Neural crest cell (in vitro differentiated cells): ENCODE results near the gene CFAP97. TPM values are rescaled to one million over a fixed set of nuclear protein-coding genes. Genes with fewer than 3 reads are reported as not detected.

ENCODE experiments used
- DNase-seq: peaks from one replicate; pipeline ENCODE4 v3.0.0; 2021; ENCODE audit warnings: low read depth, mixed read lengths, low spot score
- H3K27ac Mint-ChIP-seq: one replicate; pipeline ENCODE4 v1.8.0; 2021; ENCODE audit warnings: mild to moderate bottlenecking, mixed read lengths; ENCODE audit not compliant: unreplicated experiment
- H3K27me3 Mint-ChIP-seq: 2 replicates; pipeline ENCODE4 v1.8.0; 2021; ENCODE audit warnings: low read depth, mild to moderate bottlenecking, mixed read lengths
- H3K36me3 Mint-ChIP-seq: 2 replicates; pipeline ENCODE4 v1.8.0; 2021; ENCODE audit warnings: low read depth, mild to moderate bottlenecking, mixed read lengths
- H3K4me1 Mint-ChIP-seq: 2 replicates; pipeline ENCODE4 v1.8.0; 2021; ENCODE audit warnings: mixed read lengths
- H3K4me3 Mint-ChIP-seq: one replicate; pipeline ENCODE4 v1.8.0; 2021; ENCODE audit warnings: mild to moderate bottlenecking, mixed read lengths
- H3K9me3 Mint-ChIP-seq: 2 replicates; pipeline ENCODE4 v1.8.0; 2021; ENCODE audit warnings: mixed read lengths
- long read RNA-seq: library from polyadenylated mRNA; unstranded; transcript quantifications from one replicate; pipeline ENCODE4 v2.0.0, GENCODE V29; 2020
- total RNA-seq: library from RNA; stranded (reverse); gene quantifications from 2 replicates; pipeline ENCODE4 v1.2.1, GENCODE V29; 2021
- TF ChIP-seq, protein P1 (sequence below): fragments of 200-600 bp; sonication (generic); conservative IDR thresholded peaks from 2 replicates; pipeline ENCODE4 v1.5.0; 2021; ENCODE audit warnings: antibody characterized with exemption, mild to moderate bottlenecking

CFAP97 gene
- total RNA-seq: 34.6 and 38.5 TPM in 2 replicates
- long read RNA-seq, full-length matches to known transcripts: 4 of 27 reads
- long read RNA-seq, partial matches to known transcripts: 18 of 27 reads
- long read RNA-seq, other reads (novel, unspliced or antisense): 5 of 27 reads

DNA sequence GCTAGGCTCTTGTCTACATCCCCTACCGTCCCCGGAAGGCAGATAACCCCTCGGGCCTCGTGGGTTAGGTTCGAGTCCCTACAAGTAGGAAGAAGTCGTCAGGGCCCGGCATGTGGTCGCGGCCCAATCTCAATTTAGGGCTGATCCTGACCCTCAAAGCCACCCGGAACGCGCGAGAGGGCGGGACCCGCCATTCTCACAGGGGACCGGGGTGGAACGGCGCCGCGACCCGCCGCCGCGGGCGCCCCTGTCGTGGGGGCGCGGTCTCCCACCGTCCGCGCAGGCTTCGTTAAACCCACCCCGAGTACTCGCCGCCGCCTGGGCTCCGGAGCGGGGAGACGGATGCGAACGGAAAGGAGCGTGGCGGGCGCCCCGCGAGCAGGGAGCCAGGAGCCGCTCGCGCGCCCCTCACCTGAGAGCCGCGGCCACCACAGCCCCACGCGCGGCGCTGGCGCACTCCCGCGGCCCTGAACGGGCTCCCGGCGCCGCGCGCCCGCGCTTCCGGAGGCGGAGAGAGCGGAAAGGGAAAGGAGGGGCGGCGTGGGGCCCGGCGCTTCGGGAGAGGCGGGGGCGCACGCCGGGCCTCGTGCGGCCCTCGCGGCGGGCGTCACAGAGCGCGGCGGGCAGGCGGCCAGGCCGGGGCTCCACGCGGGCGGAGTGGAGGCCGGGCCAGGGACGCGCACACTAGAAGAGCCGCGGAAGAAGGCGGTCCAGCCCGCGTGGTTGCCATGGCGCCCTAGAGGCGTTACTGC lies at the start of gene CFAP97:
CFAP97 (minus strand) TSS at position 515 of the 752 bp plus-strand sequence. CDS start 12,804 bp downstream, outside the sequence.
- Mint-ChIP-seq H3K27me3 (peaks cover 3% of the 10 kb centered on the region), H3K27ac (peak within 1 kb of the TSS; percentile 98), H3K9me3 (no peaks in the 10 kb centered on the region), H3K4me3 (peak within 1 kb of the TSS; percentile 98), H3K4me1 (peaks cover 32% of the 10 kb centered on the region), H3K36me3 (no peaks in the 10 kb centered on the region)
- peak; percentile 53 for DNase-seq
- TF ChIP-seq, protein P1, sequence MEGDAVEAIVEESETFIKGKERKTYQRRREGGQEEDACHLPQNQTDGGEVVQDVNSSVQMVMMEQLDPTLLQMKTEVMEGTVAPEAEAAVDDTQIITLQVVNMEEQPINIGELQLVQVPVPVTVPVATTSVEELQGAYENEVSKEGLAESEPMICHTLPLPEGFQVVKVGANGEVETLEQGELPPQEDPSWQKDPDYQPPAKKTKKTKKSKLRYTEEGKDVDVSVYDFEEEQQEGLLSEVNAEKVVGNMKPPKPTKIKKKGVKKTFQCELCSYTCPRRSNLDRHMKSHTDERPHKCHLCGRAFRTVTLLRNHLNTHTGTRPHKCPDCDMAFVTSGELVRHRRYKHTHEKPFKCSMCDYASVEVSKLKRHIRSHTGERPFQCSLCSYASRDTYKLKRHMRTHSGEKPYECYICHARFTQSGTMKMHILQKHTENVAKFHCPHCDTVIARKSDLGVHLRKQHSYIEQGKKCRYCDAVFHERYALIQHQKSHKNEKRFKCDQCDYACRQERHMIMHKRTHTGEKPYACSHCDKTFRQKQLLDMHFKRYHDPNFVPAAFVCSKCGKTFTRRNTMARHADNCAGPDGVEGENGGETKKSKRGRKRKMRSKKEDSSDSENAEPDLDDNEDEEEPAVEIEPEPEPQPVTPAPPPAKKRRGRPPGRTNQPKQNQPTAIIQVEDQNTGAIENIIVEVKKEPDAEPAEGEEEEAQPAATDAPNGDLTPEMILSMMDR: no peak

- H3K4me1 Mint-ChIP-seq: no peaks in the 10 kb centered on the region
- H3K4me3 Mint-ChIP-seq: no peak overlapping the region
- no peaks in the 10 kb centered on the region for H3K27me3 Mint-ChIP-seq
- H3K27ac Mint-ChIP-seq: no peak overlapping the region
- no peak for DNase-seq
- no peaks in the 10 kb centered on the region for H3K9me3 Mint-ChIP-seq
- TF ChIP-seq, protein P1: no peak
- peaks cover 4% of the 10 kb centered on the region for H3K36me3 Mint-ChIP-seq
Measured at GRCh38 chr4:185249105-185249504, 45.3 kb upstream of the CFAP97 start.

DNA sequence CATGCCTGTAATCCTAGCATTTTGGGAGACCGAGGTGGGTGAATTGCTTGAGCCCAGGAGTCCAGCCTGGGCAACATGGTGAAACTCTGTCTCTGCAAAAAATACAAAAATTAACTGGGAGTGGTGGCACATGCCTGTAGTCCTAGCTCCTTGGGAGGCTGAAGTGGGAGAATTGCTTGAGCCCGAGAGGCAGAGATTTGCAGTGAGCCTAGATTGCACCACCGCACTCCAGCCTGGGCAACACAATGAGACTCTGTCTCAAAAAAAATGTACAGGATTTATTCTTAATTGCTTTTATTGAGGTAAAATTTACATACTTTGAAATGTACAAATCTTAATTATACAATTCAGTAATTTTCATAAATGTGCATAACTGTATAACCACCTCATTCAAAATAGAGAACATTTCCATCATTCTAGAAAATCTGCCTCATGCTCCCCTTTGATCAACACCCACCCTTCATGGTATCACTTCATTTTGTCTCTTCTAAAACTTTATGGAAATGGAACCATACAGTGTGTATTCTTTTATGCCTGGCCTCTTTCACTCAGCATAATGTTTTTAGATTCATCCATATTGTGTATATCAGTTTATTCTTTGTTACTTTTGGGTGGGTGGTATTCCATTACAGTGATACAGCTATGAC lies 44.7 kb upstream of the CFAP97 start:
- no peak for DNase-seq
- Mint-ChIP-seq H3K36me3 (peaks cover 4% of the 10 kb centered on the region), H3K27ac (no peak overlapping the region), H3K27me3 (no peaks in the 10 kb centered on the region), H3K9me3 (no peaks in the 10 kb centered on the region), H3K4me1 (no peaks in the 10 kb centered on the region), H3K4me3 (no peak overlapping the region)
- TF ChIP-seq, protein P1: no peak

DNA sequence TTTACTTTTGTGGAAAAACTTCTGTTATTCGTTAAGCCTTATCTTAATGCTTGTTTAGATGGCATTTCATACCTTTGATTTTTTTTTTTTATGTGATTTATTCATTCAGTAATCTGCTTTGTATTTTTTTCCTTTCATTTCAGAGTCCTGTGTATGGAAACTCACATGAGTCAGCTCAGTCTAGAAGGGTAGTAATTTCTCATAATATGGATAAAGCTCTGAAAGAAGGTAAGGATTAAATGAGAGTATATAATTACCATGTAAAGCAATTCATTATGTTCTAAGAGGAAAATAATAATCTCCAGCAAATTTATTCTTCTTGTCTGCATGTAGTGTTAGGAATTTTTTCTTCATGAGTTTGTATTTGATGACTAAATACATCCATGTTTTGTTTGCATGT lies 43.4 kb upstream of the CFAP97 start:
- H3K4me1 Mint-ChIP-seq: no peaks in the 10 kb centered on the region
- DNase-seq: no peak
- no peak overlapping the region for H3K27ac Mint-ChIP-seq
- TF ChIP-seq, protein P1: no peak
- H3K27me3 Mint-ChIP-seq: no peaks in the 10 kb centered on the region
- H3K36me3 Mint-ChIP-seq: peaks cover 4% of the 10 kb centered on the region
- H3K4me3 Mint-ChIP-seq: no peak overlapping the region
- no peaks in the 10 kb centered on the region for H3K9me3 Mint-ChIP-seq

- H3K27ac Mint-ChIP-seq: no peak overlapping the region
- H3K9me3 Mint-ChIP-seq: no peaks in the 10 kb centered on the region
- no peak for DNase-seq
- H3K4me1 Mint-ChIP-seq: no peaks in the 10 kb centered on the region
- H3K27me3 Mint-ChIP-seq: no peaks in the 10 kb centered on the region
- H3K36me3 Mint-ChIP-seq: peaks cover 10% of the 10 kb centered on the region
- TF ChIP-seq, protein P1: no peak
- H3K4me3 Mint-ChIP-seq: no peak overlapping the region
Measured at GRCh38 chr4:185246453-185246852, 42.7 kb upstream of the CFAP97 start.
